DOHH2 (cell line): ENCODE results near the gene PICK1.

Source experiments
- H3F3A ChIP-seq: fragments of 200-600 bp; sonication (generic), shearing (Covaris generic); 2 replicates; pipeline ENCODE4 v1.6.0; 2016; ENCODE audit warnings: antibody characterized with exemption, mild to moderate bottlenecking; ENCODE audit not compliant: control insufficient read depth, insufficient read depth
- H3K27ac ChIP-seq: fragments of 200-600 bp; sonication (generic); 2 replicates; pipeline ENCODE4 v1.5.1; 2014; ENCODE audit warnings: low read depth, mild to moderate bottlenecking, low read length, moderate library complexity
- H3K27me3 ChIP-seq: fragments of 200-600 bp; sonication (generic); 2 replicates; pipeline ENCODE4 v1.6.1; 2014; ENCODE audit warnings: mild to moderate bottlenecking, low read length, mixed read lengths; ENCODE audit not compliant: control insufficient read depth
- H3K36me3 ChIP-seq: fragments of 200-600 bp; sonication (generic); 2 replicates; pipeline ENCODE4 v1.6.1; 2014; ENCODE audit warnings: mild to moderate bottlenecking, low read length, moderate library complexity, mixed read lengths; ENCODE audit not compliant: control insufficient read depth
- H3K4me1 ChIP-seq: fragments of 200-600 bp; sonication (generic); 2 replicates; pipeline ENCODE4 v1.6.1; 2014; ENCODE audit warnings: mild to moderate bottlenecking, low read length, mixed read lengths; ENCODE audit not compliant: control insufficient read depth
- H3K4me2 ChIP-seq: fragments of 200-600 bp; sonication (generic); 2 replicates; pipeline ENCODE4 v1.6.0; 2014; ENCODE audit warnings: mild to moderate bottlenecking, low read length, moderate library complexity
- H3K4me3 ChIP-seq: fragments of 200-600 bp; sonication (generic); 2 replicates; pipeline ENCODE4 v1.5.1; 2014; ENCODE audit warnings: mild to moderate bottlenecking, low read length, mixed read lengths
- H3K79me2 ChIP-seq: fragments of 200-600 bp; sonication (generic); 2 replicates; pipeline ENCODE4 v1.6.1; 2014; ENCODE audit warnings: mild to moderate bottlenecking, low read length, mixed read lengths; ENCODE audit not compliant: control insufficient read depth
- H3K9me2 ChIP-seq: fragments of 200-600 bp; sonication (generic); replicated peaks from 2 replicates; pipeline ENCODE4 v1.6.1; 2014; ENCODE audit warnings: mild to moderate bottlenecking, low read length, mixed read lengths; ENCODE audit not compliant: control insufficient read depth
- H3K9me3 ChIP-seq: fragments of 200-600 bp; sonication (generic); 2 replicates; pipeline ENCODE4 v1.6.1; 2014; ENCODE audit warnings: antibody characterized with exemption, low read length, mixed read lengths; ENCODE audit not compliant: control insufficient read depth, insufficient read depth
- H4K20me1 ChIP-seq: fragments of 200-600 bp; sonication (generic); 2 replicates; pipeline ENCODE4 v1.6.0; 2014; ENCODE audit warnings: low read depth, mild to moderate bottlenecking, antibody characterized with exemption, low read length, moderate library complexity; ENCODE audit not compliant: control insufficient read depth, insufficient read depth
- CTCF ChIP-seq: fragments of 200-600 bp; sonication (generic); IDR thresholded peaks from one replicate; pipeline ENCODE4 v1.5.1; 2014; ENCODE audit warnings: antibody characterized with exemption, mild to moderate bottlenecking, low read depth, low read length; ENCODE audit not compliant: poor library complexity, severe bottlenecking
- EZH2phosphoT487 ChIP-seq: fragments of 200-600 bp; sonication (generic); IDR thresholded peaks from 2 replicates; pipeline ENCODE4 v1.6.1; 2017; ENCODE audit warnings: borderline replicate concordance, mild to moderate bottlenecking, antibody characterized with exemption, low read length, moderate library complexity, mixed read lengths

PICK1 gene

DNA sequence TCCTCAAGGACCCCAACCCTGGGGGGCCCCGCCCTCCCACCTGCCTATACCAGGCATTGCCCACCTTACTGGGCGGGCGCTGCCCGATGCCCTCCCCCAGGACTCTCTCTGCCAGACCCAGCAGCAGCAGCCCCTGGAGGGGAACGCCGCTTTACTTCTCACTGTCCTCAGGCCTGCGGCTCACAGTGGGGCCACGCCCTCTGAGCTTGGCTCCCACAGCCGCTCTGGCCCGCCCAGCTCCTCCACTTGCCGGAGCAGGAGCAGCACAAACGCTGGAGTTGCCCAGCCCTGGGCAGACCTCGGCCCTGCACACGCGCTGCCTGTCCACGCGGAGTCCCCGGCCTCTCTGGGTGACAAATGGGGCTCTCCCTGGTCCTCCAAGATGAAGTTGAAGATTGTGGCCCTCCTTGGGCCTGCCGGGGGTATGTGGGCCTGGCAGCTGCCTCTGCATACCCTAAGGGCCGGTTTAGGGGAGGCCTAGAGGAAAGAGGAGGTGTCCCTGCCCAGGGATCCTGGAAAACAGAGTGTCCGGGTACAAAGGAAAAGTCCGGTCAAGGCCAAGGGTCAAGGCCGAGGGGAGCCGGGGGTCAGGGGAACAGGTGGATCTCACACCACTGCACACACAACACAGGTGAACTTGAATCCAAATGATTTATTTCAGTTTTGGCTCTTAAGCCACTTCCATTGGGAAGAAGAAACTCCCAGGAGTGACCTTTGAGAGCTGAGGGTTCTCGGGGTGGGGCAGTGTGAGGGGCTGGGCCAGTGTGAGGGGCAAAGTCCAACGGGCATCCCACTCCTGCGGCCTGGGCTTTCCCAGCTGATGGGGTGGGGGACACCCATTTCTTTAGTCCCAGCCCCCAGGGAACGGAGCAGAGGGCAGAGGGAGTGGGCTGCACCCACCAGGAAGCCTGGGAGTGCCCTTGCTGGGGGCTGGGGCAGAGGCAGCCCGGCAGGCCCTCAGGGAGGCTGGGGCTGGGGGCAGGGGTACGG, 54.0 kb downstream of the PICK1 start:
- Histone ChIP-seq H3K27ac (no peak overlapping the region), H3K4me3 (no peak overlapping the region), H3K79me2 (no peaks in the 10 kb centered on the region), H3K4me2 (no peak overlapping the region), H3K27me3 (no peaks in the 10 kb centered on the region), H3K9me2 (no peaks in the 10 kb centered on the region), H3K4me1 (no peaks in the 10 kb centered on the region), H3K9me3 (no peaks in the 10 kb centered on the region), H3K36me3 (no peaks in the 10 kb centered on the region), H4K20me1 (no peaks in the 10 kb centered on the region), H3F3A (no peaks in the 10 kb centered on the region)
- TF ChIP-seq CTCF (no peak), EZH2phosphoT487 (no peak)

GRCh38 chr22:38111925-38112355, 54.7 kb downstream of the PICK1 start:
- no peaks in the 10 kb centered on the region for H3K27me3 ChIP-seq
- H3K4me3 ChIP-seq, result no peak overlapping the region
- no peaks in the 10 kb centered on the region for H3K79me2 ChIP-seq
- no peaks in the 10 kb centered on the region for H3F3A ChIP-seq
- no peaks in the 10 kb centered on the region for H3K36me3 ChIP-seq
- no peak overlapping the region for H3K4me2 ChIP-seq
- no peaks in the 10 kb centered on the region for H3K4me1 ChIP-seq
- TF ChIP-seq CTCF, result no peak
- no peak for TF ChIP-seq EZH2phosphoT487
- H3K9me2 ChIP-seq, result no peaks in the 10 kb centered on the region
- no peaks in the 10 kb centered on the region for H4K20me1 ChIP-seq
- H3K9me3 ChIP-seq, result no peaks in the 10 kb centered on the region
- no peak overlapping the region for H3K27ac ChIP-seq

DNA sequence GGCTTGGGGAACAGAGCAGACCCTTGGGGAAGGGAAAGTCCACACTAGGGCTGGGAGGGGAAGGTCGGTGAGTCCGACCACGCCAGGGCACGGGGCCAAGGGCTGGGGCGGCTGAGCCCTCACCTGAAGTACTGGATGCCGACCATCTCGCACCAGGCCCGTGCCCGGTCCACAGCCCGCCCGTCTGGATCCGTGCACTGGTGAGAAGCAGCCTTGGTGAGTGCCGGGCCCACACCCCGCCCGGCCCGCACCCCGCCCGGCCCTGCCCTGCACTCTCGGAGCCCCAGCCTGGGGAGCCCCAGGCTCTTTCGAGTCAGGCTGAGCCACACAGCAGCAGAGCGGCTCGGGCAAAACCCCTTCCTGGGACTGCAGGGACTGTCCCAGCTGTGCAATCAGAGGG, 55.2 kb downstream of the PICK1 start:
- Histone ChIP-seq H3K4me2 (no peak overlapping the region), H3F3A (no peaks in the 10 kb centered on the region), H4K20me1 (no peaks in the 10 kb centered on the region), H3K36me3 (no peaks in the 10 kb centered on the region), H3K4me1 (no peaks in the 10 kb centered on the region), H3K27ac (no peak overlapping the region), H3K4me3 (no peak overlapping the region), H3K79me2 (no peaks in the 10 kb centered on the region), H3K9me2 (no peaks in the 10 kb centered on the region), H3K9me3 (no peaks in the 10 kb centered on the region), H3K27me3 (no peaks in the 10 kb centered on the region)
- TF ChIP-seq CTCF (no peak), EZH2phosphoT487 (no peak)
